ENCODE measurements around the gene ARF3.
A peak's percentile ranks its signal among the peaks of the same experiment; 100 is the strongest.

The ARF3 gene

DNA sequence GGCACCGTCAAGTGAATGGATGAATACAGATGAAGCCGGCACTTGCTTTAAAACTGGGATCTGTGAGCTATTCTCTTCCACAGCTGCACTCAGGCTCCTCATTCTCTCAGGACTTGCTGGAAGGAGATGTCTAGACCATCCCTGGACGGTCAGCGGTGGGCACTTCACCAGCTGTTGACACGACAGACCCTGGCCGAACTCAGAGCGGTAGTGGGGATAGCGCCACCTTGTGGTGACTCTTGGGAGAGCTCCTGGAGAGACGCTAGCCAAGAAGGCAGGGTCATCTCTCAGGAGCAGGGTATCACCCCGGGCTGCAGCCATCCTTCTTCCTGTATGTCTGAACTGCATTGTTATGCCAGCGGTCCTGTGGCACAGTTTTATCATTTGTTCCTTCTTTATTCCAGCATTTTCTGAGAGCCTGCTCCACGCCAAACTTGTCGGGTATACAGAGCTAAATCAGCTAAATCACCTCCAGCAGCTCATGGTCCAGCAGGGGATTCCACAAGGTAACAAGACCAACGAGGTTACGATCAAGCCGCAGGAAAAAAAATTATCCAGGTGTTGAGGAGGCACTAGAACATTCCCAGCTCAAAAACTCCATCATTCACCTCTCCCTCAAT, 30.9 kb upstream of the ARF3 start:
- no peak overlapping the region for H3K4me3 ChIP-seq (ENCODE audit: low read depth, low read length)
- TF ChIP-seq, protein P1, sequence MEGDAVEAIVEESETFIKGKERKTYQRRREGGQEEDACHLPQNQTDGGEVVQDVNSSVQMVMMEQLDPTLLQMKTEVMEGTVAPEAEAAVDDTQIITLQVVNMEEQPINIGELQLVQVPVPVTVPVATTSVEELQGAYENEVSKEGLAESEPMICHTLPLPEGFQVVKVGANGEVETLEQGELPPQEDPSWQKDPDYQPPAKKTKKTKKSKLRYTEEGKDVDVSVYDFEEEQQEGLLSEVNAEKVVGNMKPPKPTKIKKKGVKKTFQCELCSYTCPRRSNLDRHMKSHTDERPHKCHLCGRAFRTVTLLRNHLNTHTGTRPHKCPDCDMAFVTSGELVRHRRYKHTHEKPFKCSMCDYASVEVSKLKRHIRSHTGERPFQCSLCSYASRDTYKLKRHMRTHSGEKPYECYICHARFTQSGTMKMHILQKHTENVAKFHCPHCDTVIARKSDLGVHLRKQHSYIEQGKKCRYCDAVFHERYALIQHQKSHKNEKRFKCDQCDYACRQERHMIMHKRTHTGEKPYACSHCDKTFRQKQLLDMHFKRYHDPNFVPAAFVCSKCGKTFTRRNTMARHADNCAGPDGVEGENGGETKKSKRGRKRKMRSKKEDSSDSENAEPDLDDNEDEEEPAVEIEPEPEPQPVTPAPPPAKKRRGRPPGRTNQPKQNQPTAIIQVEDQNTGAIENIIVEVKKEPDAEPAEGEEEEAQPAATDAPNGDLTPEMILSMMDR (IDR thresholded peaks at IDR 0.05; ENCODE audit: low read depth, low read length, missing control alignments) = peak; percentile 96
- no peak for DNase-seq (ENCODE audit: low read depth)

DNA sequence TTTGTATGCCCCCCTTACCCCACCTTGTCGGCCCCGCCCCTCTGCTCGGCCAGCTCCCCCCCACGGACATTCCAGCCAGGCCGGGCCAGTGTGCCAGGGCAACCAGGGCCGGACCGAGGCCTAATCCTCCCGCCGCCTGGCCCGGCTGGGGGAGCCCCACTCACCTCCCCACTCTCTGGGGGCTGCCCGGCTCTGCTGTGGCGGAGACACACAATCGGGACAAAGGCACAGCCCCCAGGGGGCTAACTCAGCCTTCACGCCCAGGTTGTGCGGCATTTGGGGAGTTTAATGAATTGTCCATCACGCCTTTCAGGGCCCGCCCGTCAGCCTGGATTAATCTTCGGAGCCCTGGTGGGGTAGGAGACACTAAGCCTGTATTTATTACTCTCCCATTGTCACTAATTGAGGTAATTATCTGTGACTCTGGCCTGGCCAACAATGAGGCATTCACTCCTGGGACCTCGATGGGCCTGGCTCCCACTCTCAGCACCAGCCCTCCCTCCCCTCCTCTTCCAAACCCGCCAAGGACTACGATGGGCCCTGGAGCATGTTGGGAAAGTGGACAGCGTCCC, 29.5 kb upstream of the ARF3 start:
- DNase-seq (ENCODE audit: low read depth) = no peak
- no peak overlapping the region for H3K4me3 ChIP-seq (ENCODE audit: low read depth, low read length)
- TF ChIP-seq, protein P1 (IDR thresholded peaks at IDR 0.05; ENCODE audit: low read depth, low read length, missing control alignments) = no peak

DNA sequence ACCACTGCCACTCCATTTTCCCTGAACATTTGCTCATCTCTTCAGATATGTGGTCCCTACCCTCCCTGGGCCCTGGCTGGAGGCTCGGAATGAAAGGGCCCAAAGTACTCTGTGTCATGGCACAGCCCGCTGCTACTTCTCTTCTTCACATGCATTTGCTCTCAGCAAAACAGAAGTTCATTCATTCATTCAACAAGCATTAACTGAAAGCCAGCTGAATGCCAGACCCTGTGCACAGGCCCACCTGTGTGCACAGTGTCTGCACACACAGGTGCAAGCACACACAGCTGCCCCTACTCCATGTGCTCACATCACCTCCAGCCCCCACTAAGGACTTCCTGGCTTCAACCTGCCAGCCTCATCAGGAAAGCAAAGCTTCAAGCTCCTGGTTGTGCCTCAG, 28.6 kb upstream of the ARF3 start:
- DNase-seq (ENCODE audit: low read depth) = no peak
- TF ChIP-seq, protein P1 (IDR thresholded peaks at IDR 0.05; ENCODE audit: low read depth, low read length, missing control alignments) = no peak
- no peak overlapping the region for H3K4me3 ChIP-seq (ENCODE audit: low read depth, low read length)

DNA sequence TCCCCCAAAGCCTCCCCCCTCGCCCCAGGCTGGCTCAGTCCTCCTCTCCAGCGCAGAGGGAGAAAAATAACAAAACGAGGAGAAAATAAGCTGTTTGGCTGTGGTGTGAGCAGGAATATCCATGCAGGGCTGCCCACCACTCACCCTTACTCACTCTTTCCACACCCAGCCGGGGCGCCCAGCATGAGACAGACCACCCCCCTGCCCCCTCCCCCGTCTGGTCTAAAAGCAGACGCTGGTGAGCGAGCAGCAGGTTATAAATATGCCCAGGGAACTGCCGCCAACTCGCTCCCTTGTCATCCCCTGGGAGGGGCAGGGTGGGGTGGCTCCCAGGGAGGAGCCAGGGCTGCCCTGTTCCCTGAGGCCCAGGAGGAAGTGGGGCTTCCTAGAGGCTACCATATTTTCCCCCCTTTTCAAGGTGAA, 28.2 kb upstream of the ARF3 start:
- DNase-seq (ENCODE audit: low read depth) = no peak

DNA sequence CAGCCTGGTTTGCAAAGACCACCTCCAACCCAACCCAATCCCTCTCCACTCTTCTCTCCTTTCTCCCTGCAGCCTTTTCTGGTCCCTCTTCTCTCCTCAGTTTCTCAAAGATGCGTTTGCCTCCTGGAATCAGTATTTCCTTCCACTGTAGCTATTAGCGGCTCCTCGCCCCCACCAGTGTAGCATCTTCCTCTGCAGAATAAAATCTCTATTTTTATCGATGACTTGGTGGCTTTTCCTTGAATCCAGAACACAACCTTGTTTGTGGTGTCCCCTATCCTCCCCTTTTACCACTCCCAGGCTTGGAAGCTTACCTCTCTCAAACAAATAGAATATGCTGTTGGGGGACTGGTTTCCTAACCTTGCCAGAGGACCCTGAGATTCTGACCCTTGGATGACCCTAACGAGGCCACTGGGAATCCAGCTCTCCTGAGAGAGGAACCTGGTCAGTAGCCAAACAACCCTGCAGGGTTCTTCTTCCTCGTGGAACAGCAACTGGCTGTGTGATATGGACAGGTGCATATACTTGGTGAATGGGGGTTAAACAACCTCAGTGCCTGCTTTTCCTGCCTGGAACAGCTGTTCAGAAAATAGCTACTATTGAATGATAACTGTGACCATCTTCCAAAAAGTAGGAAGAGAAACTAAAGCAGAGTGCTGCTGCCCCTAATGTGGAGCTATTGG, 25.3 kb upstream of the ARF3 start:
- TF ChIP-seq, protein P1 (IDR thresholded peaks at IDR 0.05; ENCODE audit: low read depth, low read length, missing control alignments) = no peak
- DNase-seq (ENCODE audit: low read depth) = no peak
- H3K4me3 ChIP-seq (ENCODE audit: low read depth, low read length) = no peak overlapping the region

More for the DNA sequence above, 28.2 kb upstream of the ARF3 start:
- TF ChIP-seq, protein P1 (IDR thresholded peaks at IDR 0.05; ENCODE audit: low read depth, low read length, missing control alignments) = no peak
- no peak overlapping the region for H3K4me3 ChIP-seq (ENCODE audit: low read depth, low read length)

DNA sequence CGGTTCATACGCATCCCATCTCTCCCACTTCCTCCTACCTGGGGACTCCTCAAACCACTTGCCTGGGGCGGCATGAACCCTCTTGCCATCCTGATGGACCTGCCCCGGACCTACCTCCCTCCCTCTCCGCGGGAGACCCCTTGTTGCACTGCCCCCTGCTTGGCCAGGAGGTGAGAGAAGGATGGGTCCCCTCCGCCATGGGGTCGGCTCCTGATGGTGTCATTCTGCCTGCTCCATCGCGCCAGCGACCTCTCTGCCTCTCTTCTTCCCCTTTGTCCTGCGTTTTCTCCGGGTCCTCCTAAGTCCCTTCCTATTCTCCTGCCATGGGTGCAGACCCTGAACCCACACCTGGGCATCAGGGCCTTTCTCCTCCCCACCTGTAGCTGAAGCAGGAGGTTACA, 24.5 kb upstream of the ARF3 start:
- TF ChIP-seq, protein P1 (IDR thresholded peaks at IDR 0.05; ENCODE audit: low read depth, low read length, missing control alignments) = no peak
- no peak for DNase-seq (ENCODE audit: low read depth)
- no peak overlapping the region for H3K4me3 ChIP-seq (ENCODE audit: low read depth, low read length)

All from GM12864 (cell line).